ENCODE results near the gene OASL. TPM values are rescaled to one million over a fixed set of nuclear protein-coding genes. Genes with fewer than 3 reads are reported as not detected.

OASL gene
- total RNA-seq, 2 experiments from 2014 or later = 28.5 to 34.2 TPM

DNA sequence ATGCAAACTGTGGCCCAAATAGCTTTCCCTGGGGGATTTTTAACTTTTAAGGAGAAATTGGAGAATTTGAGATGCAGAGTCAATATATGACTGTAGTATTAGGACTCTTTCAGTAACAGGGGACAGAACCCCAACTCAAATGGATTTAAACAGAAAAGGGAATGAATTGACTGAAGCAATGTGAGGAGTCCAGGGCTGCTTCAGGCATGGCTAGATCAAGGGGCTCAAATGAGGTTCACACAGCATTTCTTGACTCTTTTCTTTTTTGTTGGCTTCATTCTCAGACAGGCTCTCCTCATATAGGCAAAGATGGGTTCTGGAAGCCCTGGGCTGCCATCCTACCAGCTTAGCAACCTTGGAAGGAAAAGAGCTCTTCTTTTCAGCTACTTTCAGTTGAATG is 47.1 kb downstream of the OASL start:
- POLR2A ChIA-PET = no interaction called here
- Mint-ChIP-seq H3K4me3 (no peak overlapping the region), H3K27me3 (peaks cover 12% of the 10 kb centered on the region)

DNA sequence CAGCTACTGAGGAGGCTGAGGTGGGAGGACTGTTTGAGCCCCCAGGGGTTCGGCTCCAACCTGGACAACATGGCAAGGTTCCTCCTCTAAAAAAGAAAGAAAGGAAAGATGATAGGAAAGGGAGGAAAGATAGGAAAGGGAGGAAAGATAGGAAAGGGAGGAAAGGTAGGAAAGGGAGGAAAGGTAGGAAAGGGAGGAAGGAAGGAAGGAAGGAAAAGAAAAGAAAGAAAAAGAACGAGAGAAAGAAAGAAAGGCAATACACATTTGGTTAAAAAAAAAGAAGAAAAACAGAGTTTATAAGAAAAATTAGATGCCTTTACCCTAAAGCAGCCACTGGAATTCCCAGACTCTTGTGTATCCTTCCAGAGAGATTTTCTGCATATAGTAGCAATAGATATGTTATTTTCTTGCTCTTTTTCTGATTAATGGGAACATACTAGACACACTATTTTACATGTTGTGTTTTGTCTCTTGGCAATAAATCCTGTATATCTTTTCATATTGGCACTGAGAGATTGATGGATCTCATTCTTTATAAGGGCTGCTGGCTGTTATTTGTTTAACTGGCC is 48.5 kb downstream of the OASL start:
- peaks cover 10% of the 10 kb centered on the region for H3K27me3 Mint-ChIP-seq
- no peaks in the 10 kb centered on the region for H3K9me3 Mint-ChIP-seq
- ChIA-PET CTCF (interaction anchor here (0.9 to 1.6 kb wide), 3 partner anchors 11 to 19 kb away, joined by 3 to 4 read pairs (median 3); no protein-coding TSS in a partner anchor), POLR2A (no interaction called here)
- no peak for DNase-seq
- no peak overlapping the region for H3K4me3 Mint-ChIP-seq
- no peak overlapping the region for H3K27ac Mint-ChIP-seq
- no peaks in the 10 kb centered on the region for H3K4me1 Mint-ChIP-seq
- H3K36me3 Mint-ChIP-seq (ENCODE audit: low read depth) = no peaks in the 10 kb centered on the region

More for the DNA sequence above, 47.1 kb downstream of the OASL start:
- Mint-ChIP-seq H3K9me3 (no peaks in the 10 kb centered on the region), H3K4me1 (no peaks in the 10 kb centered on the region), H3K36me3 (ENCODE audit: low read depth) (no peaks in the 10 kb centered on the region), H3K27ac (no peak overlapping the region)
- CTCF ChIA-PET = interaction anchor here (0.5 to 1.6 kb wide), 5 partner anchors 20 to 47 kb away, joined by 3 to 4 read pairs (median 3); no protein-coding TSS in a partner anchor
- no peak for DNase-seq

DNA sequence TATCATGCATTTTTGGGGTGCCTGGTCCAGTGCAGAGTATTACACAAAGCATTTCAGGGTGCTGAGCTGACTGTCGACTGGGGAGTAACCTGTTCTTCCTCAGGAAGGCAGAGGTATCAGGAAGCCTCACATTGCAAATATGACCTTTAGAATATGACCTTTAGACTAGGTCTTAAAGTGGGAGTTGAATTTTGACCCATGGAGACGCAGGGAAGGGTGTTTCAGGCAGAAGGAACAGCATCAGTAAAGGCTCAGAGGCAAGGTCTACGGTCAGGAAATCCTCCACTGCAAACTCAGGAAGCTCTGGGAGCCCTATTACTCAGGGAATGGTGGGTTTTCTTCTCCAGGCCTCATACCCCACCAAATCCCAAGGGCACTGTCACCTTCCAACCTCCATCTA is 49.4 kb downstream of the OASL start:
- no peak for DNase-seq
- H3K4me3 Mint-ChIP-seq = no peak overlapping the region
- no peaks in the 10 kb centered on the region for H3K4me1 Mint-ChIP-seq
- POLR2A ChIA-PET = interaction anchor here (0.7 kb wide), 1 partner anchor 1425 kb away, joined by 3 read pairs; no protein-coding TSS in a partner anchor
- no peaks in the 10 kb centered on the region for H3K9me3 Mint-ChIP-seq
- H3K27me3 Mint-ChIP-seq = peaks cover 3% of the 10 kb centered on the region
- no peak overlapping the region for H3K27ac Mint-ChIP-seq
- CTCF ChIA-PET = interaction anchor here (0.9 to 1.6 kb wide), 2 partner anchors 10 to 16 kb away, joined by 3 to 4 read pairs; no protein-coding TSS in a partner anchor
- H3K36me3 Mint-ChIP-seq (ENCODE audit: low read depth) = no peaks in the 10 kb centered on the region

GRCh38 chr12:120988658-120989057 is 50.4 kb downstream of the OASL start:
- POLR2A ChIA-PET = no interaction called here
- Mint-ChIP-seq H3K4me1 (no peaks in the 10 kb centered on the region), H3K27me3 (peaks cover 3% of the 10 kb centered on the region), H3K9me3 (no peaks in the 10 kb centered on the region), H3K36me3 (ENCODE audit: low read depth) (no peaks in the 10 kb centered on the region), H3K4me3 (no peak overlapping the region), H3K27ac (no peak overlapping the region)
- no peak for DNase-seq
- CTCF ChIA-PET = interaction anchor here (1.6 kb wide), 1 partner anchor 17 kb away, joined by 4 read pairs; no protein-coding TSS in a partner anchor

- H3K9me3 Mint-ChIP-seq = no peaks in the 10 kb centered on the region
- peaks cover 3% of the 10 kb centered on the region for H3K27me3 Mint-ChIP-seq
- no peaks in the 10 kb centered on the region for H3K36me3 Mint-ChIP-seq (ENCODE audit: low read depth)
- no peaks in the 10 kb centered on the region for H3K4me1 Mint-ChIP-seq
- ChIA-PET POLR2A (no interaction called here), CTCF (no interaction called here)
- no peak for DNase-seq
- no peak overlapping the region for H3K4me3 Mint-ChIP-seq
- no peak overlapping the region for H3K27ac Mint-ChIP-seq
These were observed 50.8 kb downstream of the OASL start for GRCh38 chr12:120988234-120988633.

GRCh38 chr12:120984351-120984898 is 54.6 kb downstream of the OASL start:
- no peaks in the 10 kb centered on the region for H3K9me3 Mint-ChIP-seq
- POLR2A ChIA-PET = no interaction called here
- CTCF ChIA-PET = interaction anchor here (0.5 to 1.1 kb wide), 2 partner anchors 8 to 13 kb away, joined by 3 read pairs; no protein-coding TSS in a partner anchor
- no peak for DNase-seq
- H3K36me3 Mint-ChIP-seq (ENCODE audit: low read depth) = no peaks in the 10 kb centered on the region
- no peaks in the 10 kb centered on the region for H3K27me3 Mint-ChIP-seq
- H3K4me3 Mint-ChIP-seq = no peak overlapping the region
- no peak overlapping the region for H3K27ac Mint-ChIP-seq
- H3K4me1 Mint-ChIP-seq = no peaks in the 10 kb centered on the region

DNA sequence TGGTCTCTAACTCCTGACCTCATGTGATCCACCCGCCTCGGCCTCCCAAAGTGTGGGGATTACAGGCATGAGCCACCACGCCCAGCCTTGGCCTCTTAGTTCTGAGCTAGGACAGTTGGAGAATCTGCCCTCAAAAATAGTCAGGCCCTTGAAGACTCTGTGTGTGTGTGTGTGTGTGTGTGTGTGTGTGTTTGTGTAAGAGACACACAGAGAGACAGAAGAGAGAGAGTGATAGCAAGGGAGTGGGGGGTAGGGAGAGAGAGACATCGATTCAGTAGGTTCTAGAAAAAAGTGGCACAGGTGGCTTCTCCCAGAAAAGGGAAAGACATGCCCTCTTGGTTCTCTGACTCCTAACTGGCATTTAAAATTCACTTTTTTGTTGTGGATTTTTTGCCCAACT is 55.3 kb downstream of the OASL start:
- no peak overlapping the region for H3K4me3 Mint-ChIP-seq
- no peaks in the 10 kb centered on the region for H3K9me3 Mint-ChIP-seq
- H3K4me1 Mint-ChIP-seq = no peaks in the 10 kb centered on the region
- ChIA-PET POLR2A (no interaction called here), CTCF (interaction anchor here (1.1 kb wide), 1 partner anchor 12 kb away, joined by 3 read pairs; no protein-coding TSS in a partner anchor)
- H3K36me3 Mint-ChIP-seq (ENCODE audit: low read depth) = no peaks in the 10 kb centered on the region
- no peak overlapping the region for H3K27ac Mint-ChIP-seq
- no peak for DNase-seq
- no peaks in the 10 kb centered on the region for H3K27me3 Mint-ChIP-seq

DNA sequence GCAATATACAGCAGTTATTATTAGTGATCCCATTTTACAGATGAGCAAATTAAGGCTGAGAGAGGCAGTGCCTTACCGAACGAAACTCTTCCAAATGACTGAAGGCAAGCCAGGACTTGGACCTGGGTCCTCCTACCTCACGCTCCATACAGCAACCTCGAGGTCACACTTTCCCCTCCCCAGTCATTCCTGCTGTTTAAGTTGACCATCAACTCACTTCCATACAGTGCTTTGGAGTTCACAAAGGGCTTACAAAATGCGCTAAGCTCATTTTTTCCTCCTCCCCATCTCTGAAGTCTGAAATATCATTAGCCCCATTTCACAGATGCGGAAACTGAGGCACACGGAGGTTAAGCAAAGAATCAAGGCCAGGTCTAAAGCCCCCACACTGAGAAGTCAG is 56.4 kb downstream of the OASL start:
- Mint-ChIP-seq H3K36me3 (ENCODE audit: low read depth) (no peaks in the 10 kb centered on the region), H3K4me1 (no peaks in the 10 kb centered on the region), H3K27me3 (no peaks in the 10 kb centered on the region), H3K27ac (no peak overlapping the region), H3K4me3 (no peak overlapping the region), H3K9me3 (no peaks in the 10 kb centered on the region)
- POLR2A ChIA-PET = no interaction called here
- no peak for DNase-seq
- CTCF ChIA-PET = interaction anchor here (0.5 to 2.4 kb wide), 2 partner anchors 18 to 20 kb away, joined by 4 to 5 read pairs; no protein-coding TSS in a partner anchor

GRCh38 chr12:120981407-120981941 is 57.6 kb downstream of the OASL start:
- Mint-ChIP-seq H3K4me1 (no peaks in the 10 kb centered on the region), H3K9me3 (no peaks in the 10 kb centered on the region), H3K27ac (no peak overlapping the region), H3K27me3 (no peaks in the 10 kb centered on the region), H3K4me3 (no peak overlapping the region), H3K36me3 (ENCODE audit: low read depth) (no peaks in the 10 kb centered on the region)
- DNase-seq = no peak
- ChIA-PET CTCF (interaction anchor here (0.6 to 2.4 kb wide), 5 partner anchors 10 to 185 kb away, joined by 3 to 5 read pairs (median 5); no protein-coding TSS in a partner anchor), POLR2A (no interaction called here)

- H3K9me3 Mint-ChIP-seq = no peaks in the 10 kb centered on the region
- H3K27me3 Mint-ChIP-seq = no peaks in the 10 kb centered on the region
- ChIA-PET CTCF (interaction anchor here (0.6 to 2.4 kb wide), 5 partner anchors 10 to 656 kb away, joined by 3 to 5 read pairs (median 5); no protein-coding TSS in a partner anchor), POLR2A (no interaction called here)
- H3K36me3 Mint-ChIP-seq (ENCODE audit: low read depth) = no peaks in the 10 kb centered on the region
- DNase-seq = no peak
- H3K4me1 Mint-ChIP-seq = no peaks in the 10 kb centered on the region
- H3K4me3 Mint-ChIP-seq = no peak overlapping the region
- no peak overlapping the region for H3K27ac Mint-ChIP-seq
These were observed 58.2 kb downstream of the OASL start for GRCh38 chr12:120980800-120981368.

DNA sequence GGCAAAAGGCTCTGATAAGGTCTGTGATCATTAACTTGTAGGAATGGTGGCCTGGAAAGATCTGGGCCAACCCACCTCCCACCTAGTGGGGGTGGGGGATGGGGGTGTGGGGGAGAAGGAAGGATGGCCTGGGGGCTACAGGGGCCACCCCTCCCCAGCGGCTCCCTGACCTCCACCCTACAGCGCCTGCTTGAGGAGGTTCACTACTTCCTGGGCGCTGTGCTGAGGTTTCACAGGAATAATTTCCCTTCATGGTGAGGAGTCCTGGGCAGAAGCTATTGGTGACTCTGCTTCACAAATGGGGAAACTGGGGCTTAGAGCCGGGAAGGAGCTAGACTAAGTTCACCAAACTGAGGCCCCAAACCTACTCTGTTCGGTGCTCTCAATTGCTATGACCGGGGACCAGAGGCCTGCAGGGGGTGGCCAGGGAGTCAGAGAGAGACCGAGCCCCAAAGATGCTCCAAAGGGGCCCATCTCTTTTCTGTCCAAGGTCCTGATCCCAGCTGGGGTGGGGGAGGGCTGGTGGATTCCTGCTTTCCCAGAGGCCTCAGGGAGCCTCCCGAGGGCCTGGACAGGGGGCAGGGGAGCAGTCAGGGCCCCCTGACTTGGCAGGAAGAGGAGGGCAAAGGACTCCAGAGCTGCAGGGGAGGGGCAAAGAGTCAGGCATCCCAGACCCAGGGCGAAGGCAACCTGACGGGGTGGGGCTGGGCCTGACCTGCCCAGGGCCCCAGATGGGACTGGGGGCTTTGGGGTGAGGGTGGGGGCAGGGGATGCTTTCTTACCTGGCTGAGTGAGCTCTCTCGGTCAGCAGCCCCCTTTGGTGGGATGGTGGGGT is 59.0 kb downstream of the OASL start:
- Mint-ChIP-seq H3K27ac (no peak overlapping the region), H3K27me3 (no peaks in the 10 kb centered on the region), H3K4me1 (no peaks in the 10 kb centered on the region), H3K4me3 (no peak overlapping the region), H3K36me3 (ENCODE audit: low read depth) (no peaks in the 10 kb centered on the region), H3K9me3 (no peaks in the 10 kb centered on the region)
- no peak for DNase-seq
- ChIA-PET CTCF (interaction anchor here (0.7 to 2.4 kb wide), 5 partner anchors 9 to 655 kb away, joined by 3 to 5 read pairs (median 3); no protein-coding TSS in a partner anchor), POLR2A (interaction anchor here (0.6 kb wide), 1 partner anchor 37 kb away, joined by 3 read pairs; no protein-coding TSS in a partner anchor)

DNA sequence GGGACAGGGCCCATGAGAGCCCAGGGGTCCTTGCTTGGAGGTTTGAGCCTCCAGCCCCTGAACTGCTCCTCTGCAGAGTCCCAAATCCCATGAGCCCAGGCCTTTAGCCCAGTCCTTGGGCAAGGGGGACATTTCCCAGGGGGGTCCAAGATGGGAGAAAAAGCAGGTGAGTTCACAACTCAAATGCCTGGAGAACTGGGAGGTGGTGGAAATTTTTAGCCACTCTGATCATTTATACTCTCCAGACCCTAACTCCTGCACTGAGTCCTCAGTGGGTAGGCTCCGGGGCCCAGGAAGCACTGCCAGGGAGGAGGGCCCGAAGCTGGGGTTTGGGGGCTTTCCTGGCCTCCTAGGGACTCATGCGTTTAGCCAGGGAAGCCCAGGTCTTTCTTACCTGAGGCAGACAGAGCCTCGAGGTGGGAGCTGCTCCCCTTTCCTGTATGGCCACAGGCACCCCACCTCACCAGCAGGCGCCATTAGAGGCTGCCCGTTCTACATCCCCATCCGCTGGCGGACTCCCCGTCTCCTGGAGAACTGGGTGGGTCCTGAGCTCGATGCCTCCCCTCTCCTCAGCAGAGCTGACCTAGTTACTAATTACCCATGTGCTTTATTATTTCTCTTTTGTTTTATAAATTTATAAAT is 59.7 kb downstream of the OASL start:
- DNase-seq = no peak
- no peak overlapping the region for H3K27ac Mint-ChIP-seq
- POLR2A ChIA-PET = interaction anchor here (0.6 kb wide), 1 partner anchor 37 kb away, joined by 3 read pairs; no protein-coding TSS in a partner anchor
- H3K4me1 Mint-ChIP-seq = no peaks in the 10 kb centered on the region
- H3K4me3 Mint-ChIP-seq = no peak overlapping the region
- CTCF ChIA-PET = interaction anchor here (0.9 kb wide), 1 partner anchor 10 kb away, joined by 3 read pairs; no protein-coding TSS in a partner anchor
- no peaks in the 10 kb centered on the region for H3K27me3 Mint-ChIP-seq
- H3K9me3 Mint-ChIP-seq = no peaks in the 10 kb centered on the region
- no peaks in the 10 kb centered on the region for H3K36me3 Mint-ChIP-seq (ENCODE audit: low read depth)
